ENCODE results near the gene BRINP3. TPM values are rescaled to one million over a fixed set of nuclear protein-coding genes. Genes with fewer than 3 reads are reported as not detected.

BRINP3 gene
- total RNA-seq, 4 donors from 2014 or later = 0.23 to 0.25 TPM; not detected in 2

DNA sequence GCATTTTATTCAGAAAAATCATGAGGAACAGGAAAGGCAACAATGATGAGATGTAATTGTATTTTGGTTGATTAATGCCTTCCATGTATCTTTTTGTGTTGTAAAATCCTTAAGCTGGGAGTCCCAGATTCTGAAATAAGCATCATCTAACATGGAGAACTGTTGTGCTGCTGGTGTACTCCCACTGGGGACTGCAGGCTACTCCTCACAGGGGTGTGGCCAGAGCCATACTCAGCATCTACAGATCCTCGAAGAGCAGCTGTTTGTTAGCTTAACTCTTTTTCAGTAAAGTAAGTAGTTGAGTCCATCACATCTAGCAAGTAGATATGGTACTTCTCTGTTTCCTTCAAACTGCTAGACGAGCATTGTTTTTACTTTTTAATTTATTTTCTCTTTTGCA is 358.0 kb downstream of the BRINP3 start:
- 60 to 61% methylated on average over 2 of the region's 2 CpGs for WGBS, 2 donors
- TF ChIP-seq POLR2A (IDR thresholded peaks at IDR 0.05) = no peak
- TF ChIP-seq CTCF (IDR thresholded peaks at IDR 0.05) = no peak
- intact Hi-C loops (cut with DNase I; ENCODE audit: low total_unique reads) = no loop called here
- no peak for DNase-seq (ENCODE audit: low spot score in 2 of 2)
- H3K4me3 ChIP-seq (ENCODE audit: low read depth, poor library complexity, severe bottlenecking) = no peak overlapping the region

DNA sequence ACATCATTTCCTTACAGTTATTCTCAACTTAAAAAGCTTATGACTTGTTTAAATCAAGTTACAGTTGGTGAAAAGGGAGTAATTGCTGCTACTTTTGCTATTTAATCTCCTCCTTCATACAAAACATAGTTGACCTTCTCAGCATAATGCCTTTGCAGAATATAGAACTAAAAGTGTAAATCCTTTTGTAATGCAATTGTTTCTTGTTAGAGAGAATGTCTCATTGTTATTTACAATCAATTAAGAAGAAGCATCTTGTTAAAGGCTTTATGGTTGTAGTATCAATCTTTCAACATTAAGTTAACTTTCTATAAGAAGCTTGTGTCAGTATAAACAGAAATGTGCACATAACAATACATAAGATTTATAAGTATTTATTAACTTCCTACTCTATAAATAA is 360.7 kb downstream of the BRINP3 start:
- intact Hi-C loops (cut with DNase I; ENCODE audit: low total_unique reads) = no loop called here
- no peak for DNase-seq (ENCODE audit: low spot score in 2 of 2)
- TF ChIP-seq CTCF (IDR thresholded peaks at IDR 0.05) (no peak), POLR2A (IDR thresholded peaks at IDR 0.05) (no peak)
- H3K4me3 ChIP-seq (ENCODE audit: low read depth, poor library complexity, severe bottlenecking) = no peak overlapping the region

- intact Hi-C loops (cut with DNase I; ENCODE audit: low total_unique reads) = no loop called here
- H3K4me3 ChIP-seq (ENCODE audit: low read depth, poor library complexity, severe bottlenecking) = no peak overlapping the region
- 48 to 58% methylated on average over 1 of the region's 1 CpG for WGBS, 2 donors
- no peak for TF ChIP-seq CTCF (IDR thresholded peaks at IDR 0.05)
- no peak for TF ChIP-seq POLR2A (IDR thresholded peaks at IDR 0.05)
- no peak for DNase-seq (ENCODE audit: low spot score in 2 of 2)
These were observed 372.7 kb downstream of the BRINP3 start for GRCh38 chr1:190104961-190105360.

- WGBS, 2 donors = 82 to 84% methylated on average over 5 of the region's 5 CpGs
- intact Hi-C loops (cut with DNase I; ENCODE audit: low total_unique reads) = no loop called here
- TF ChIP-seq POLR2A (IDR thresholded peaks at IDR 0.05) = no peak
- TF ChIP-seq CTCF (IDR thresholded peaks at IDR 0.05) = no peak
- no peak overlapping the region for H3K4me3 ChIP-seq (ENCODE audit: low read depth, poor library complexity, severe bottlenecking)
- no peak for DNase-seq (ENCODE audit: low spot score in 2 of 2)
These were observed 374.8 kb downstream of the BRINP3 start for GRCh38 chr1:190102757-190103326.

DNA sequence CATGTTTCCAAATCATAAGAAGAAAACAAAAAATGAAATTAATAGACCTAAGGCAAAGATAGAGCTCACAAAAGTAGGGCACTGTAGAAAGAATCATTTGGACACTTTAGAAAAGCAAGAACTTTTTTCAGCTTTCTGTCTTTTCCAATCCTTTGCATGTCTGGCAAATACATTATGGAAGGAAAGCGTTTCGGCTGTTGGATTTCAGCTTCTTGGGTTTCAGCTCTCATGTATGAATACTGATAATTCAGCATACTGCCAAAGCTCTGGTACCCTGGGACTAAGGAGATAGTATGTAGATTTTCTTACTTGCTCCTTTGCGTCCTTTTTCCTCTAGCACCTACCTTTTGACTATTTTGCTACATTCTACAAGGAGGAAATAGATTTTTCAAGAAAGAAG is 375.9 kb downstream of the BRINP3 start:
- H3K4me3 ChIP-seq (ENCODE audit: low read depth, poor library complexity, severe bottlenecking) = no peak overlapping the region
- no peak for DNase-seq (ENCODE audit: low spot score in 2 of 2)
- TF ChIP-seq POLR2A (IDR thresholded peaks at IDR 0.05) = no peak
- no peak for TF ChIP-seq CTCF (IDR thresholded peaks at IDR 0.05)
- intact Hi-C loops (cut with DNase I; ENCODE audit: low total_unique reads) = no loop called here
- 66 to 82% methylated on average over 3 of the region's 3 CpGs for WGBS, 2 donors

DNA sequence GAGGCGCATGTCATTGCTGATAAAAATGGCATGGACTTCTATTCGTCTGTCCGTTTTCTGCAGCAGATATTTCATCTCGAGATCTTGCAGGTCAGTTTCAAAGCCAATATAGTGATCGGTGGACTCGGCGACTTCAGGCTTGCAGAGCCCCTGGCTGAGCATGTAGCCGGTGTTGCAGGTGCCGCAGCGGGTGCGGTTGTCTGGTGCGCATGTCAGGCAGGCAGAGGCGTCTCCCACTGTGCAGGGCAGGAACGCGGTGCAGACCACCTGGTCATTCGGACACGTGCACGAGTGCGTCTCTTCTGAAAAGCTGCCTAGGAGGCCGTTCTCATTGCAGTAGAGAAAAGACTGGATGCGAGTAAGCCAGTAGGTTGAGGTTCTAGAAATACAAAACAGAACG is 378.9 kb downstream of the BRINP3 start:
- 92% methylated on average over 22 of the region's 22 CpGs for WGBS, 2 donors
- TF ChIP-seq CTCF (IDR thresholded peaks at IDR 0.05) (no peak), POLR2A (IDR thresholded peaks at IDR 0.05) (no peak)
- no peak for DNase-seq (ENCODE audit: low spot score in 2 of 2)
- intact Hi-C loops (cut with DNase I; ENCODE audit: low total_unique reads) = no loop called here
- H3K4me3 ChIP-seq (ENCODE audit: low read depth, poor library complexity, severe bottlenecking) = no peak overlapping the region

Measured in lower leg skin (tissue), 4 donors.